H9 (cell line): Measurements from ENCODE around the gene PRRC2B. TPM values are rescaled to one million over a fixed set of nuclear protein-coding genes. Genes with fewer than 3 reads are reported as not detected.

ENCODE experiments used
- DNase-seq: peaks from one replicate; pipeline ENCODE4 v3.0.0-alpha.2; 2017
- H2AFZ ChIP-seq: one replicate; pipeline ENCODE4 v1.6.1; 2013; ENCODE audit warnings: mild to moderate bottlenecking, low read length, control low read depth, moderate library complexity
- H2AK5ac ChIP-seq: 2 replicates; pipeline ENCODE4 v1.6.1; 2013; ENCODE audit warnings: low read length, control low read depth, mixed read lengths; ENCODE audit not compliant: insufficient read length
- H2BK120ac ChIP-seq: one replicate; pipeline ENCODE4 v1.6.1; 2013; ENCODE audit warnings: low read depth, mild to moderate bottlenecking, low read length, control low read depth, inconsistent platforms; ENCODE audit not compliant: poor library complexity, severe bottlenecking
- H2BK12ac ChIP-seq: 2 replicates; pipeline ENCODE4 v1.6.1; 2013; ENCODE audit warnings: low read length, control low read depth, mixed read lengths, low read depth; ENCODE audit not compliant: insufficient read length
- H2BK15ac ChIP-seq: 2 replicates; pipeline ENCODE4 v1.6.1; 2013; ENCODE audit warnings: low read depth, low read length, control low read depth
- H2BK20ac ChIP-seq: one replicate; pipeline ENCODE4 v1.6.1; 2013; ENCODE audit warnings: low read depth, mild to moderate bottlenecking, low read length, control low read depth, inconsistent platforms; ENCODE audit not compliant: poor library complexity, severe bottlenecking
- H2BK5ac ChIP-seq: 2 replicates; pipeline ENCODE4 v1.6.1; 2013; ENCODE audit warnings: low read length, control low read depth, mixed read lengths; ENCODE audit not compliant: insufficient read length
- H3K14ac ChIP-seq: 2 replicates; pipeline ENCODE4 v1.6.1; 2013; ENCODE audit warnings: low read length, control low read depth; ENCODE audit not compliant: insufficient read depth
- H3K18ac ChIP-seq: 2 replicates; pipeline ENCODE4 v1.6.1; 2013; ENCODE audit warnings: low read depth, mild to moderate bottlenecking, mixed read lengths, low read length, control low read depth; ENCODE audit not compliant: insufficient read length
- H3K23ac ChIP-seq: 2 replicates; pipeline ENCODE4 v1.6.1; 2013; ENCODE audit warnings: low read length, control low read depth, mixed read lengths, low read depth; ENCODE audit not compliant: insufficient read length
- H3K23me2 ChIP-seq: 2 replicates; pipeline ENCODE4 v1.6.1; 2013; ENCODE audit warnings: low read depth, mild to moderate bottlenecking, mixed read lengths, low read length, control low read depth; ENCODE audit not compliant: insufficient read length, poor library complexity, severe bottlenecking
- H3K27ac ChIP-seq: 2 replicates; pipeline ENCODE4 v1.5.1; 2013; ENCODE audit warnings: low read length, control low read depth, mixed read lengths, low read depth; ENCODE audit not compliant: insufficient read length
- H3K27me3 ChIP-seq: 2 replicates; pipeline ENCODE4 v1.6.1; 2013; ENCODE audit warnings: low read length, control low read depth, inconsistent platforms; ENCODE audit not compliant: insufficient read depth
- H3K4ac ChIP-seq: 2 replicates; pipeline ENCODE4 v1.6.1; 2013; ENCODE audit warnings: low read depth, mild to moderate bottlenecking, control low read depth, inconsistent platforms, low read length, moderate library complexity
- H3K4me1 ChIP-seq: 2 replicates; pipeline ENCODE4 v1.6.1; 2013; ENCODE audit warnings: low read length, control low read depth, inconsistent platforms; ENCODE audit not compliant: insufficient read depth
- H3K4me2 ChIP-seq: 2 replicates; pipeline ENCODE4 v1.6.1; 2013; ENCODE audit warnings: low read length, control low read depth, mixed read lengths; ENCODE audit not compliant: insufficient read length, insufficient read depth
- H3K56ac ChIP-seq: 2 replicates; pipeline ENCODE4 v1.6.1; 2013; ENCODE audit warnings: low read depth, mild to moderate bottlenecking, mixed read lengths, low read length, control low read depth; ENCODE audit not compliant: insufficient read length
- H3K79me1 ChIP-seq: 2 replicates; pipeline ENCODE4 v1.6.1; 2013; ENCODE audit warnings: low read depth, mild to moderate bottlenecking, moderate library complexity, low read length, control low read depth, inconsistent platforms; ENCODE audit not compliant: insufficient read depth, poor library complexity, severe bottlenecking
- H3K79me2 ChIP-seq: 2 replicates; pipeline ENCODE4 v1.6.1; 2013; ENCODE audit warnings: low read length, control low read depth, inconsistent platforms; ENCODE audit not compliant: insufficient read depth
- H3K9ac ChIP-seq: 2 replicates; pipeline ENCODE4 v1.6.1; 2013; ENCODE audit warnings: low read length, control low read depth, mixed read lengths; ENCODE audit not compliant: insufficient read length; ENCODE audit errors: extremely low read depth
- H3K9me3 ChIP-seq: one replicate; pipeline ENCODE4 v1.6.1; 2013; ENCODE audit warnings: low read depth, low read length, inconsistent platforms; ENCODE audit not compliant: control insufficient read depth
- H3T11ph ChIP-seq: one replicate; pipeline ENCODE4 v1.6.1; 2013; ENCODE audit warnings: mild to moderate bottlenecking, low read length, control low read depth, inconsistent platforms
- H4K20me1 ChIP-seq: one replicate; pipeline ENCODE4 v1.6.1; 2013; ENCODE audit not compliant: control insufficient read depth, insufficient read length, insufficient read depth
- H4K5ac ChIP-seq: 2 replicates; pipeline ENCODE4 v1.6.1; 2013; ENCODE audit warnings: low read depth, mild to moderate bottlenecking, mixed read lengths, low read length, control low read depth; ENCODE audit not compliant: insufficient read length
- H4K8ac ChIP-seq: replicated peaks from 2 replicates; pipeline ENCODE4 v1.6.1; 2013; ENCODE audit warnings: low read length, control low read depth, mixed read lengths, low read depth; ENCODE audit not compliant: insufficient read length
- H4K91ac ChIP-seq: 2 replicates; pipeline ENCODE4 v1.6.1; 2013; ENCODE audit warnings: low read depth, mild to moderate bottlenecking, moderate library complexity, mixed read lengths, low read length, control low read depth; ENCODE audit not compliant: insufficient read length
- H3K27ac Mint-ChIP-seq, 3 experiments: 2 replicates in 2 of 3; 3 replicates in 1 of 3; pipeline ENCODE4 v1.8.0; 2020 to 2021; ENCODE audit warnings: mixed read lengths in 3 of 3, mild to moderate bottlenecking in 1 of 3, moderate library complexity in 1 of 3
- H3K27me3 Mint-ChIP-seq: 2 replicates; pipeline ENCODE4 v1.8.0; 2021; ENCODE audit warnings: low read depth, mild to moderate bottlenecking, moderate library complexity, mixed read lengths
- H3K36me3 Mint-ChIP-seq, 3 experiments: 2 replicates in 2 of 3; 3 replicates in 1 of 3; pipeline ENCODE4 v1.8.0; 2020 to 2021; ENCODE audit warnings: low read depth in 3 of 3, mixed read lengths in 3 of 3; ENCODE audit not compliant: insufficient read depth in 1 of 3
- H3K4me1 Mint-ChIP-seq, 2 experiments: 2 replicates each; pipeline ENCODE4 v1.8.0; 2020; ENCODE audit warnings: mixed read lengths in 2 of 2
- H3K4me3 Mint-ChIP-seq, 2 experiments: 2 replicates in 1 of 2; 3 replicates in 1 of 2; pipeline ENCODE4 v1.8.0; 2020 to 2021; ENCODE audit warnings: mild to moderate bottlenecking in 2 of 2, mixed read lengths in 2 of 2, moderate library complexity in 1 of 2
- H3K9me3 Mint-ChIP-seq, 2 experiments: 2 replicates in 1 of 2; 3 replicates in 1 of 2; pipeline ENCODE4 v1.8.0; 2020; ENCODE audit warnings: mild to moderate bottlenecking in 2 of 2, mixed read lengths in 2 of 2, moderate library complexity in 1 of 2
- whole genome bisulfite sequencing: extraction: QIAGEN DNeasy Blood & Tissue Kit; methylation state at CpG from one replicate; pipeline ENCODE4 v1.1.7; 2013; ENCODE audit warnings: missing lambda C conversion rate, low lambda C conversion rate, mixed read lengths; ENCODE audit not compliant: insufficient read length; ENCODE audit errors: extremely low coverage; 5-methylcytosine and 5-hydroxymethylcytosine counted together
- total RNA-seq: library from RNA; stranded (reverse); gene quantifications from 2 replicates; pipeline ENCODE4 v1.2.1, GENCODE V29; 2021
- TF ChIP-seq, protein P1 (sequence below): fragments of 200-600 bp; sonication (generic); conservative IDR thresholded peaks from 3 replicates; pipeline ENCODE4 v1.8.0; 2021; ENCODE audit warnings: antibody characterized with exemption, mild to moderate bottlenecking

The PRRC2B gene
- total RNA-seq, 1 experiment from 2014 or later: 251 TPM

DNA sequence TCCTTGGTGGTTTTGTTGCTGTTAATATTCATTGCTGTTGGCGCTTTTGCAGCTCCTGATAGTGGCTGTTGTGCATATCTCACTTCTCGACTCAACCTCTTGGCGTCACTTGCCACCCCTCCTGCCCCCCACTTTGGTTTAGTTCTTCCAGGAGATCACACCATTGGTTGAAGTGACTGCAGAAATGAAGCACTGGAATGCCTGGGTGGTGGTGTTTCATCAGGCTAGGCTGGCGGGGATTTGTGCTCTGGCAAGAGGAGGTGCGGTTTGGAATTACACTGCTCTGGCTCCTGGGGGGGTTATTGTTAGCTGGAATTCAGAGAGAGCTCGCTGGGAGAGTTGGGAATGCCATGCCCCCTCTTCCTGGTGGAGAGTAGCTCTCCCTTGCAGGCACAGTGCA, 11.5 kb downstream of the PRRC2B start:
- peaks cover 84 to 97% of the 10 kb centered on the region in 2 experiments for H3K4me1 Mint-ChIP-seq
- Histone ChIP-seq H2BK12ac (no peak overlapping the region), H2BK20ac (peak overlapping the region; percentile 32), H3K23me2 (peaks cover 5% of the 10 kb centered on the region), H3K27ac (peak overlapping the region; percentile 55), H3K23ac (no peak overlapping the region), H4K20me1 (no peaks in the 10 kb centered on the region), H2BK5ac (no peak overlapping the region), H3K79me2 (peaks cover 91% of the 10 kb centered on the region), H3K4me2 (peak overlapping the region; percentile 35), H3K14ac (no peak overlapping the region), H3T11ph (no peak overlapping the region), H3K56ac (no peak overlapping the region), H3K9ac (no peak overlapping the region), H3K4ac (no peak overlapping the region), H3K27me3 (no peaks in the 10 kb centered on the region), H2AFZ (no peak overlapping the region), H3K18ac (no peak overlapping the region), H4K5ac (no peak overlapping the region), H3K9me3 (no peaks in the 10 kb centered on the region), H3K4me1 (peaks cover 40% of the 10 kb centered on the region), H4K8ac (no peak overlapping the region), H3K79me1 (no peaks in the 10 kb centered on the region), H2BK120ac (no peak overlapping the region), H2AK5ac (no peak overlapping the region), H4K91ac (no peak overlapping the region), H2BK15ac (no peak overlapping the region)
- no CpG with 5 or more reads among the region's 6 CpGs for WGBS
- no peaks in the 10 kb centered on the region for H3K27me3 Mint-ChIP-seq
- peaks cover 7 to 20% (median 9%) of the 10 kb centered on the region in 3 experiments; a peak in 6 of 7 replicates for H3K36me3 Mint-ChIP-seq
- H3K4me3 Mint-ChIP-seq: peak overlapping the region; percentile 41 to 71
- H3K27ac Mint-ChIP-seq: peak overlapping the region; percentile 94 to 99 (median 98)
- no peaks in the 10 kb centered on the region for H3K9me3 Mint-ChIP-seq
- TF ChIP-seq, protein P1, sequence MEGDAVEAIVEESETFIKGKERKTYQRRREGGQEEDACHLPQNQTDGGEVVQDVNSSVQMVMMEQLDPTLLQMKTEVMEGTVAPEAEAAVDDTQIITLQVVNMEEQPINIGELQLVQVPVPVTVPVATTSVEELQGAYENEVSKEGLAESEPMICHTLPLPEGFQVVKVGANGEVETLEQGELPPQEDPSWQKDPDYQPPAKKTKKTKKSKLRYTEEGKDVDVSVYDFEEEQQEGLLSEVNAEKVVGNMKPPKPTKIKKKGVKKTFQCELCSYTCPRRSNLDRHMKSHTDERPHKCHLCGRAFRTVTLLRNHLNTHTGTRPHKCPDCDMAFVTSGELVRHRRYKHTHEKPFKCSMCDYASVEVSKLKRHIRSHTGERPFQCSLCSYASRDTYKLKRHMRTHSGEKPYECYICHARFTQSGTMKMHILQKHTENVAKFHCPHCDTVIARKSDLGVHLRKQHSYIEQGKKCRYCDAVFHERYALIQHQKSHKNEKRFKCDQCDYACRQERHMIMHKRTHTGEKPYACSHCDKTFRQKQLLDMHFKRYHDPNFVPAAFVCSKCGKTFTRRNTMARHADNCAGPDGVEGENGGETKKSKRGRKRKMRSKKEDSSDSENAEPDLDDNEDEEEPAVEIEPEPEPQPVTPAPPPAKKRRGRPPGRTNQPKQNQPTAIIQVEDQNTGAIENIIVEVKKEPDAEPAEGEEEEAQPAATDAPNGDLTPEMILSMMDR: no peak
- DNase-seq: peak; percentile 81
